ENCODE measurements around the gene ZP1.
"Not testable (repeated sequence)": the region's sequence is repeated elsewhere in the genome, so short reads cannot be mapped to it uniquely, and the experiment has no call there.

DNA sequence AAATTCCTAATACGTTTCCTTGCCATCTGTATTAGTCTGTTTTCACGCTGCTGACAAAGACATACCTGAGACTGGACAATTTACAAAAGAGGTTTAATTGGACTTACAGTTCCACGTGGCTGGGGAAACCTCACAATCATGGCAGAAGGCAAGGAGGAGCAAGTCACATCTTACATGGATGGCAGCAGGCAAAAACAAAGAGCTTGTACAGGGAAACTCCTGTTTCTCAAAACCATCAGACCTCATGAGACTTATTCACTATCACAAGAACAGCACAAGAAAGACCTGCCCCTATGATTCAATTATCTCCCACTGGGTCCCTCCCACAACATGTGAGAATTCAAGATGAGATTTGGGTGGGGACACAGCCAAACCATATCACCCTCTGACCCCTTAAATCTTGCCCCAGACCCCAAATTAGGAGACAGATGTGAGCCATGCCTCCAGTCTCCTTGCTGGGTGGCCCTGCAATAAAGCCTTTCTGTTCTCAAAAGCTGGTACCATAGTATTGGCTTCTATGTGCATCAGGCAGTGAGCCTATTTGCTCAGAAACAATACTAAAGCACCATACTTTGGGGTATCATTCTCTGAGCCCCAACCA is 42.4 kb downstream of the ZP1 start:
- TF ChIP-seq, protein P1, sequence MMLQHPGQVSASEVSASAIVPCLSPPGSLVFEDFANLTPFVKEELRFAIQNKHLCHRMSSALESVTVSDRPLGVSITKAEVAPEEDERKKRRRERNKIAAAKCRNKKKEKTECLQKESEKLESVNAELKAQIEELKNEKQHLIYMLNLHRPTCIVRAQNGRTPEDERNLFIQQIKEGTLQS (IDR thresholded peaks at IDR 0.05; ENCODE audit: insufficient read depth, low read depth, low read length): not testable (repeated sequence)
- not testable (repeated sequence) for TF ChIP-seq JUN (IDR thresholded peaks at IDR 0.05; ENCODE audit: low read depth, low read length); MAFK (IDR thresholded peaks at IDR 0.05; ENCODE audit: low read depth, low read length); POLR2A (IDR thresholded peaks at IDR 0.05; ENCODE audit: control extremely low read depth in 1 of 2, low read depth in 2 of 2, low read length in 2 of 2); NANOG (IDR thresholded peaks at IDR 0.05; ENCODE audit: insufficient read depth, low read depth, low read length, poor library complexity, severe bottlenecking); YY1 (IDR thresholded peaks at IDR 0.05; ENCODE audit: low read depth, low read length); POLR2AphosphoS5 (IDR thresholded peaks at IDR 0.05; ENCODE audit: low read depth, low read length); SRF (IDR thresholded peaks at IDR 0.05; ENCODE audit: low read depth, low read length); EZH2 (IDR thresholded peaks at IDR 0.05; ENCODE audit: low read depth, low read length, severe bottlenecking); HDAC2 (IDR thresholded peaks at IDR 0.05; ENCODE audit: borderline replicate concordance in 1 of 2, low read depth in 2 of 2, low read length in 2 of 2); RNF2 (IDR thresholded peaks at IDR 0.05; ENCODE audit: borderline replicate concordance, low read depth, low read length, missing control alignments, poor library complexity, severe bottlenecking)
- TF ChIP-seq, protein P2, sequence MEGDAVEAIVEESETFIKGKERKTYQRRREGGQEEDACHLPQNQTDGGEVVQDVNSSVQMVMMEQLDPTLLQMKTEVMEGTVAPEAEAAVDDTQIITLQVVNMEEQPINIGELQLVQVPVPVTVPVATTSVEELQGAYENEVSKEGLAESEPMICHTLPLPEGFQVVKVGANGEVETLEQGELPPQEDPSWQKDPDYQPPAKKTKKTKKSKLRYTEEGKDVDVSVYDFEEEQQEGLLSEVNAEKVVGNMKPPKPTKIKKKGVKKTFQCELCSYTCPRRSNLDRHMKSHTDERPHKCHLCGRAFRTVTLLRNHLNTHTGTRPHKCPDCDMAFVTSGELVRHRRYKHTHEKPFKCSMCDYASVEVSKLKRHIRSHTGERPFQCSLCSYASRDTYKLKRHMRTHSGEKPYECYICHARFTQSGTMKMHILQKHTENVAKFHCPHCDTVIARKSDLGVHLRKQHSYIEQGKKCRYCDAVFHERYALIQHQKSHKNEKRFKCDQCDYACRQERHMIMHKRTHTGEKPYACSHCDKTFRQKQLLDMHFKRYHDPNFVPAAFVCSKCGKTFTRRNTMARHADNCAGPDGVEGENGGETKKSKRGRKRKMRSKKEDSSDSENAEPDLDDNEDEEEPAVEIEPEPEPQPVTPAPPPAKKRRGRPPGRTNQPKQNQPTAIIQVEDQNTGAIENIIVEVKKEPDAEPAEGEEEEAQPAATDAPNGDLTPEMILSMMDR (IDR thresholded peaks at IDR 0.05; ENCODE audit: control extremely low read depth in 1 of 3, insufficient read depth in 1 of 3, low read depth in 1 of 3, low read length in 3 of 3): not testable (repeated sequence)
